Stimulated activated CD4-positive, alpha-beta T cell treated with anti-CD3 and anti-CD28 coated beads, TNF-alpha, amount 100 ng/mL, for 24 hours (primary cell): Measurements from ENCODE around the gene EPHB2.
"Not testable (repeated sequence)": the region's sequence is repeated elsewhere in the genome, so short reads cannot be mapped to it uniquely, and the experiment has no call there.

ENCODE experiments used
- DNase-seq, 3 experiments: peaks; one replicate each; pipeline ENCODE4 v3.0.0-alpha.2; 2020; ENCODE audit warnings: low read depth in 3 of 3

EPHB2 gene

DNA sequence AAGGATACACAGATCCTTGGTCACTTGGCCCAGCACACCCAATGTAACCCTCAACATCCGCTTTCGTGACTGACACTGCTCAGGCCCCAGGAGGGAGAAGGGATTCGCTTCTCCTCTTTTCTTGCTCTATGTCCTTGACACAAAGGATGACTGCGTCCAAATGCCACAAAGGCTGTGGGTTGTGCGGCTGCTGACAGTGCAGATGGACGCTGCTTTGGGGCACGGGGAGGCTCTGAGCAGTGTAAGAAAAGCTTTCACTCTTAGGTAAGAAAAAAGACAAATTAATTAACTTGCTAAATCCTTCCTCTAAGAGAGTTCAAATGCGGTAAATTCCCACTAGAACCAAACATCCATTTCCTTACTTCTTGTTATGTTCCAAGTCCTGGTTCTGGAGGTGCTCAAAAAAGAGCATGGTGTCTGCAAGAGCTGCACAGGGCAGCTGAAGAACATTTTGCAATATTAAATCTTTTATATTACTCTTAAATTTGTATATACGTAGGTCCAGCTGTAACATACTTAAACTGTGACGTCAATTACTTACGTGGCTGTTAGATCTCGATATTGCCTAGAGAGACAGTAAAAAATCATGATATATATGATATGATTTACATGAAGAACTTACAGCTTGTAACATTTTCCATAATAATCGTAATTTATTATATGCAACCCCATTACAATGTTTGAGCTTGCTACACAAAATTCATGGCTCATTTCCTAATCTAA is 19.4 kb upstream of the EPHB2 start:
- DNase-seq = no peak

DNA sequence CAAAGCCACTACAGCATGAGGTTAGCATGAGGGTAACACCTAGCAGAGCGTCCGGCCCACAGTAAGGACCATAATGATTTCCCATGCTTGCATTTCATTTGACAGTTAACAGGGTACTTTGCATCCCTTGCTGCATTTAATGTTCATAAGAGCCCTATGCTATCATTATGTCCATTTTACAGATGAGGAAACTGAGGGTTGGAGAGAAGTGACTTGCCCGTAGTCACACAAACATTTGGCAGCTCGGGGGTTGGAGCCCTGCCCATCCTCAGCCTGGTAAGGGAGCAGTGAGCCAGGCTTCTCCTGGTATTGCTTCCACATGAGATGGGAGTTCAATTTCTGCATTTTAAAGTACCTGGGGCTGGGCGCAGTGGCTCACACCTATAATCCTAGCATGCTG is 16.5 kb upstream of the EPHB2 start:
- no peak for DNase-seq

DNA sequence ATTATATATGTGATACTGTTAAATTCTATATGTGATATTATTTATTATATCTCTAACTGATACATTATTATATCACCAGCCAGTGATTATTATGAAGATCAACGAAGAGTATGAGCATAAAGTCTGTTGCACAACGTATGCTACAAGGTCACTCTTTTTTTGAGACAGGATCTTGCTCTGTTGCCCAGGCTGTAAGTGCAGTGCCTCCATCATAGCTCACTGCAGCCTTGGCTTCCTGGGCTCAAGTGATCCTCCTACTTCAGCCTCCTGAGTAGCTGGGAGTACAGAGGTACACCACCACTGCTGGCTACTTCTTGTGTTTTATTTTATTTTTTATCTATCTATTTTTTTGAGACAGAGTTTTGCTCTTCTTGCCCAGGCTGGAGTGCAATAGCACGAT is 14.0 kb upstream of the EPHB2 start:
- no peak for DNase-seq

DNA sequence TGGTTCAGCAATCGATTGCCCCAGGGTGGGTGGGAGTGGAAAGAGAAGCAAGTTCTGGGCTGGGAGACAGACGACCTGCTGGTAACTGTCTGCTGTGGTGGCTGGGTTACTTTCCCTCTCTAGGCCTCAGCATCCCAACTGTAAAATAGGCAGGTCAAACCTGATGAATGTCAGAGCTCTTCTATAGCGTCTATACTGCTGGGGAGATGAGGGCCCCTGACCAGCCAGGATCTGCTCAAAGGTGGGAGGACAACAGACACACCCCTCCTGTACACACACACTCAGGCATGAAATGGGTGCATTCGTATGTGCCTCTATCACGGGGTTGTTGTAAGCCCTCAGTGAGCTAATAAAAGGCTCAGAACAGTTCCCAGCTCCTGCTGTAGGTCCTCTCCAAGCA is 12.7 kb upstream of the EPHB2 start:
- no peak for DNase-seq

DNA sequence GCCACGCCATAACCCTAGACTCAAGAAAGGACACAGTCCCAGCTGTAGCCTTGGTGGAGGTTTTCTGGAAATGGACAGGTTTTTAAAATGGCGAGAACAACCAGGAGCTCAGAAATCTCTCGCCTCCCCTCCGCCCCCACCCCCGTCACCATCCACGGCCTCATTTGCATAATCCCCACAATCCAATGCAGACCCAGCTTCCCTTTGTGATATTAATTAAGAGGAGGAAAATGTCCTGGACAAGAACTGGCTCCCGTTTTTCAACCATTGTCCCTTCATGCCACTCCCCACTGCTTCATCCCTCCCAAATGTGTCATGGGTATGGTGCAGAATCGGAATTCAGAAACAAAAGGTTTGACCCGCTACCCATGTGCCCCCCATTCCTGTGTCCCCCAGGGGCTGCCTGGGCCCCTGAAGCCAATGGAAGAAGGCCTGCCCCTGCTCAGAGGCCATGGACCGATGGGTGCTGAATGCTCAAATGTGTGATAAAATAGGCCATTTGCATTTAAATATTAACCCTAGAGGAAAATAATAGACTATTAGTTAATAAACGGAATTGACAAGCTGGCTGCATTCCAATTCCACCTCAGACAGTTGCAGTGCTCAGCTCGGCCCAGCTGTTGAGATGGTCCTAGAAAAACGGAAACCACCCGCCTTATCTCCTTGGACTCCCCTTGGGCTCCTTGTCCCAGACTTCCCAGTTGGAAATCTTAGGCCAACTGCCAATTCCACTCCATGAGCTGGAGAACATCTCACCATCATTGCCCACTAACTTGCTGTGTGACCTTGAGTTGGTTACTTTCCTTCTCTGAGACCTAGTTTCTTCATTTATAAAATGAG is 10.7 kb upstream of the EPHB2 start:
- no peak for DNase-seq

DNA sequence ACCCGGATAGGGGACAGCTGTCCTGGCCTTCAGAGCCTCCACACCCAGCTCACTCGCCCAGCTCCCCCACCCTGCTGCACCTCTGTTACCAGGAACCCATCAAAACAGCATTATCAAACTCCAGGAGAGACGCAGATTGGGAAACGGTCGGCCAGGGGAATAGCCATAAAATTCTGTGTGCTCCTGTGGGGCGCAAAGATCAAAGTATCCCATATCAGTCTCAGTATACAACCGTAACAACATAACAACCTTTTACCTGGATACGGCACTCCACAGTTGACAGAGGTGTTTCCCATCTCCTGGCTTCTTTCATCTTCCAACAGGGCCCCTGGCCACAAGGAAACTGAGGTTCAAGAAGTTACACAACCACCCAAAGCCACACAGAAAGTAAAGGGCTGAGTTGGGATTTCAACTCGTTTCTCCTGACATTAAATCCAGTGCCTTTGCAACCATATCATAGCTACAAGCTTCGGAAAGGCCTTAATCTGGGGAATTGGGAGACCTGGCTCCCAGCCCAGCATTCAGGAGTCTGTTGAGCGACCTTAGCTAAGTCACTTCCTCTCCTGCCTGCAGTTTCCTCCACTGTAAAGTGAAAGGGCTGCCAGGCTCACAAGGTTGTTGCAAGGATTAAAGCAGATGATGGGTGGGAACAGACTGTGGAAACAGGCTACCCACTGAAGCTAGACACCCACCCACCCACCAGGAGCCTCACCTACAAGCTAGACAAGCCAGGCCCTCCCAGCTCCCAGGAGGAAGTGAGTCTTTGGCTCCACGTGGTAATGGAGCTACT is 8.1 kb upstream of the EPHB2 start:
- no peak for DNase-seq

DNA sequence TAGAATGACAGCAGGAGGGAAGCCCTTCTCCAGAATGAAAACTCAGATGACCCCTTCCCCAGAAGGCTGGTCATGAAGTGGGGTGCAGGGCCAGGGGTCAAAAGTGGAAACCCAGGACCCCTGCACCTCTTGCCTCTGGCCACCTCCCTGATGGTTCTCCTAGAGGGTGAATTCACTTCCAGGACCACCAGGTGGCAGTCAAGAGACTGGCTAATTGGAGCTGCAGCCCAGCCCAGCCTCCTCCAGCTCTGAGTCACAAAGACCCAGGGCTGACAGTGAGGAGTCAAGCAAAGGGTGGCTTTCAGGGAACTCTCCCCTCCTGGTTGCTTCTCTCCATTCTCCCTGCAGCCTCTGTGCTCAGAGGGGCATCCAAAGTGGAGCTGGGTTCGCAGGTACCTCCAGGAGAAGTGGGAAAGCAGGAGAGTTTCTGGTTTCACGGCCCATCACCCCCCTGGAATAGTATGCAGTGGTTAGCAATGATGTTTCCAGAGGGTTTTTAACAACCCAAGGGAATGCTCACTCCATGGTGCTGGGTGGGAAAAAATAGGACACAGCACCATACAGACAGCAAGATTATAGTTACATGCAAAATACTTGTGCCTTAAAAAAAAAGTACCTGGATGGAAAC is 6.1 kb upstream of the EPHB2 start:
- peak; percentile 64 to 78 (median 76) for DNase-seq

DNA sequence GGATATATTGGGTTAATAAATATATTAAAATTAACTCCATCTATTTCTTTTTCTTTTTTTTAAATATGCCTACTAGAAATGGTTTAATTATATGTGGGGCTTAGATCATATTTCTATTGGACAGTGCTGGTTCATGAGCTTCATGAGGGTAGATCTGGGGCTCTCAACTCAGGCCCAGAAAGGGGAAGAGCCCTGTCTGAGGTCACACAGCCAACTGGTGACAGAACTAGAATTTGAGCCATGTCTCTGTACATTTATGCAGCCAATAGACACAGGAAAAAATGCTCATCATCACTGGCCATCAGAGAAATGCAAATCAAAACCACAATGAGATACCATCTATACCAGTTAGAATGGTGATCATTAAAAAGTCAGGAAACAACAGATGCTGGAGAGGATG is 5.1 kb upstream of the EPHB2 start:
- no peak for DNase-seq

DNA sequence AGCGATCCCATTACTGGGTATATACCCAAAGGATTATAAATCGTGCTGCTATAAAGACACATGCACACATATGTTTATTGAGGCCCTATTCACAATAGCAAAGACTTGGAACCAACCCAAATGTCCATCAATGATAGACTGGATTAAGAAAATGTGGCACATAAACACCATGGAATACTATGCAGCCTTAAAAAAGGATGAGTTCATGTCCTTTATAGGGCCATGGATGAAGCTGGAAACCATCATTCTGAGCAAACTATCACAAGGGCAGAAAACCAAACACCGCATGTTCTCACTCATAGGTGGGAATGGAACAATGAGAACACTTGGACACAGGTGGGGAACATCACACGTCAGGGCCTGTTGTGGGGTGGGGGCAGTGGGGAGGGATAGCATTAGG is 4.5 kb upstream of the EPHB2 start:
- DNase-seq = not testable (repeated sequence)

DNA sequence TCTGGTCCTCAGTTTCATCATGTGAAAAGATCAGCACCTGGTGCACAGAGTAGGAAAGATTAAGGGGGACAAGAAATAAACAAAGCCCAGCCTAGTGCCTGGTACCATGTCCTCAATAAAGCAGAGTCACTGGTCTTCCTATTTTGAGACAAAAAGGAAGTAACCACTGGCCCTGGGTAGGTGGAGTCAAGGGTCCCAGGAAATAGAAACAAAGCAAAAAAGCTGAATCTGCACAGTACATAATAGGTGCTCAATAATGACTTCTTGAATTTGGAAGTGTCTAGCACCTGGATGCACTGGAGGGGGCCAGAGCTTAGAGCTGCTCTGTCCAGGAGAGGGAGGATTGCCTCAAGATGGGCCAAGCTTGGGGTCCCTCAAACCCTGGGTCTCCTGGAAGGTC is 1.9 kb upstream of the EPHB2 start:
- DNase-seq = no peak

DNA sequence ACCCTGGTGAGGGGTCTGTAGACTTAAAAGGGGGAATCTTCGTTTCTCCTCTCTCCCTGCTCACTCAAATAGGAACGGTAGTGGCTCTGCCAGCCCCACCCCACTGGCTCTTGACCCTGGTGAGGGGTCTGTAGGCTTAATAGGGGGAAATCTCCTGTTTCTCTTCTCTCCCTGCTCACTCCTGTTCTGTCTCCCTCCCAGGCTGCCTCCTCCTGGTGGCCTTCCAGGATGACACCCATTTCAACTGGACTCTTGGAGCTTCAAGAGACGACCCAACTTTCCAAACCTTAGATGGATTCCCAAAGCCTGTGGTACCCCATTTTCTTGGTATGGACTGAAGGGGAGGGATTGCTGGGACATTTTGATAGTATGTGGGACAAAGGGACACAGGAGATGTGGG is 1.4 kb upstream of the EPHB2 start:
- DNase-seq = no peak

DNA sequence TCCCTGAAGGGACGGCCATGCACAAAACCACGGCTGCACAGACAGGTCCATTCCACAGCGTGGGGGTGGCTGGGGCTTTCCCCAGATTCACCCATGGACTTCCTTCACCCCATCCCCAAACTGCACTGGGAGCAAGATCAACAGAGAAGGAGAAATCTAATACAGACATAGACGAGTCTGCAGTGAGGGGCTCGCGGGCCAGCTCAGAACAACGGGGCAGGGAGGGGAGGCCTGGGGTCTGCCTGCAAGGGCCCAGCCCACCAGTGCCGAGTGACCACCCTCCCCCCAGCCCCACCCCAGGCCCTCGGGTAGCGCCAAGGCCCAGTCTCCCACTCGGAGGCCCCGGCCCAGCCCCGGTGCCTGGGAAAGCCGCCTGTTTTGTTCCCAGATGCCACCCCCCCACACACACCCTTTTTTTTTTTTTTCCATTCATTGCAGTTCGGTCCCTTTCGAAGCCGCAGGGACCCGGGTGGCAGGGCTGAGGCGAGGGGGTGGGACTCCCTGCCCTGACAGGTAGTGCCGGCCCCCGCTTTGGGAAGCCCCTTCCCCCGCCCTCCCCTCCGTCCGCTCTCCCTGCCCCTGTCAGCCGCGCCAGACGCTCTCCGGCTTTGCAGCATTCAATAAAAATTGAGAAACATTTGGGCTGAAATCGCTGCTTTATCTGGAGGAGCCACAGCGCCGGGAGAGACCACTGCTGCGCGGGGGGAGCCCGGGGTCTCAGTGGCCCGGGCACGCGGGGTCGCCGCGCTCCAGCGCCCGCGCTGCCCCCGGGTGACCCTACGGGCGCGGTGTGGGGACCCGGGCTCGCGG is 543 bp upstream of the EPHB2 start:
- peak in 2 of 3 experiments; percentile 6 to 31 for DNase-seq

DNA sequence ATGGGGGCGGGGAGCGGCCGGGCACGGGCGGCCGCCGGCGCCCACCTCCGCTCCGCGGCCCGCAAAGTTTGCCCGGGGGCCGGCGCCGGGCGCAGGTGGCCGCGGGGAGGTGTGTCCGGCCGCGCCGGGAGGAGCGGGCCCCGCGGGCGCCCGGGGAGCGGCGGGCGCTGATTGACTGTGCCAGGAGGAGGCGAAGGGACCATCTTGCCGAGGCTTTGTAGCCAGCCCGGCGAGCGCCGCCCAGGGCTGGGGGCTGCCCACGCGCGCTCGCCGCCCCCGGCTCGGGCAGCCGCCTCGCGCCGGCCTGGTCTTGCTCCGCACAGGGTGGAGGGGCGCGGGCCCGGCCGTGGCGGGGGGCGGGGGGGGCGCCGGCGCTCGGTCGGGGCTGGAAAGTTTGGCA is 432 bp downstream of the EPHB2 start:
- no peak for DNase-seq

DNA sequence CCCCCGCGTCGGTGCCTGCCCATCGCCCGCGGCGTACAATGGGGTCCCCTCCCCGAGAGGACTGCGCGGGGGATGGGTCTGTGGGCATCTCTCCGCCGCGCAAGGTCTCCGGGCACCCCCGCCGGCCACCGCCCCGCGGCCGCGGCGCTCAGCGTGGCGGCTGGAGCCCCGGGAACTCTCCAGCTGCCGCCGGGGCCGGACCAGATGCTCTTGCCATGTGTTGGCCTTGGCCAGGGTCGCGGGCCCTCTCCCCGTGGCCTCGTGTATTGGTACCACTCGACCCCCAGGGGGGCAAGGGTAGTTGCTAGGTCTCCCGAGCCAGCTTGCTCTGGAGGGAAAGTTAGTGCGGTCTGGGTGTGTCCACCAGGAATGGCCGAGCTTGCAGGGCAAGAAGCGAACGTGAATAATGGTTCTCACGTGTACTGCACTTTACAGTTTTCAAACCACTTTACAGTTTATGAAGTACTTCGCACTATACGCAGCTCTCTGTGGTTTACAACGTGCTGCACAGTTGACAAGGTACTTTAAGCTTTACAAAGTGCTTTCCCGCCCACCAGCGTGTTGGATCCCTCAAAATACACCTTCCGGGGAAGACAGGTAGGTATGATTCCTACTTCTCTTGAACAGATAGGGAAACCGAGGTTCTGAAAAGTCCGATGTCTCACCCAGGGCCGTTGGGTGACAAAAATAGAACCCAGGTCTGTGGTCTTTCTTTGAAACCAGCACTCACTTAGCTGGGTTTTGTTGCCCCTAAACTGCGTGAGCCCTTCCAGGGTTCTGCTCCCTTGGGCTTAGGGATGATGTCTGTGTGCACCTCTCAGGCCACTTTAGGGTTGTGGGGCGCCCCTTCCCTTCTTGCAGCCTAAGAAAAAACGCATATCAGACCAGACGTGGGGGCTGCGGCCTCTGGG is 1.2 kb downstream of the EPHB2 start:
- DNase-seq = no peak

DNA sequence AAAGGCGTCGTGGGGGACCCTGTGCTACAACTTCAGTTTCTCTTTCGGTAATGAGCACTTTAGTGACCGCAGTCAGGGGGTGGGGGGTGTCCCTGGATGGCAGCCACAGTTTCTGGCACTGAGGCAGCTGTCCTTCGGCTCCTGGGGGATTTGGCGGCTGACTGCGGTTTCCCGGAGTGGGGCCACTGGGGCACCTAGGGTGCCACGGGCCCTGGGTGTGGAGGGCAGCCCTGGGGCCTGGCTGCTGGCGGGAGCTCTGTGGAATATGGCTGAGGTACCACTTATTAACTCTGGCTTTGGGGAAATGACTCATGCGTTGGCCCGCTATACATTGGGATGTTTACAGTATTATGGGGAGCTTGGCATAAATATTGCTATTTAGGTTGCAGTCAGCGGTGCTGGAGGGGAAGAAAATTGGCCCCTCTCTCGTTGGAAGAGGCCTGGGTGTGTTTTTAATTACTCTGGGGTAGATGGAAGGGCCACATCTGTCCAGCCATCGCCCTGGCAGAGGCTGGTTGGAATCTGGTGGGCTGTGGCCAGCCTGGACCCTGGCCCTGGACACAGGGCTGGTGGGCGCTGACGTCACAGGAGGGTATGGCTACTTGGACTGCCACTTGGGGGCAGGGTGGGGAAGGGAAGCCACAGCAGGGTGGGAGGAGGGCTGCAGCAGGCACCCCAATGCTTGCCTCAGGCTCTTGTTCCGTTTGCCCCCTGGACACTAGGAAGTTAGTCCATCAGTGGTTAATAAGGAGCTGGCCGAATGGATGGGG is 2.0 kb downstream of the EPHB2 start:
- DNase-seq = peak in 2 of 3 experiments; percentile 21 to 23

DNA sequence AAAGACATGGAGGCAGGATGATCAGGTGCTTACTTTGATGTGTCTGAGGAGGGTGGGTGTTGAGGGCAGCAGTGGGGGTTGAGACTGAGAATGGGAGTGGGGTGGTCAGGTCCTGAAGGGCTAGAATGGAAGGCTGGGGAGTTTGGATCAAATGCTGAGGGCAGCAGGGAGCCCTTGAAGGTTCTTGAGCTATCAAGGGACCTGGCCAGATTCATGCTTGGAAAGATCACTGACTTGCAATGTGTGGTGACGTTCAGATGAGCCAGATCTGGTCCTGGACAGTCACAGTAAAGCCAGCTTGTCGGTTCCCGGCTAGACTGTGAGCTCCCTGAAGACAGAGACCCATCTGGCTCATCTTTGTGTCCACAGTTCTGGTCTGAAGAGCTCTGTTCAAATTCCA is 3.8 kb downstream of the EPHB2 start:
- DNase-seq = no peak

DNA sequence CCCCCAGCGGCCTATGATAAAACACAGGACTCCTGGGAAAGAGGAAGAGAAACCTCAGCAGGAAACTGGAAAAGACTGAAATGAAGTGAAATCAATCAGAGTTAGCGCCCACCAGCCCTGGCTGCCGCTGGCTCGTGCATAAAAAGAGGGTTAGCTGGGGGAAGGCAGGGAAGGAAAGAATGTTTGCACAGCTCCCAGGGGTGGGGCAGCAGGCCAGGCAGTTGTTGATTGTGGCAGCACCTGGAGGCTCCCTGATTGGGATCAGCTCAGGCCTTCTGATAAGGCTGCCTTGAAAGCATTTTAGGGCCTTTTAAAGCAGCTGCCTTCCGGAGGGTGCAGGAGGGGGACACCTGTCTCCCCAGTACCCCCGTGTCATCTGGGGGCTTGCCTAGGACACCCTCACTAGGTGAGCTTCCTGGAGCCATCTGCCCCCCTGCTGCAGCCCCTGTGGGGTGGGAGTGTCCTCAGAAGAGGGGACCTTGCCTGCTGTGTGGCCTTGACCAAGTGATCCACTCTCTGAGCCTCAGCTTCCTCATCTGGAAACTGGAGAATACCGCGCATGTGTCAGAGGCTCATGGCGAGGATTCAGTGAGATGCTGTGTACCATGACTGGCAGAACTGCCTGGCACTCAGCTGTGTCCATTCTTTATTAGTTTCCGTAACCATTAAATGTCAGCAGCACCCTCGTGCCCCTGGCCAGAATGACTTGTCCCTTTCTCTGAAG is 6.6 kb downstream of the EPHB2 start:
- DNase-seq = no peak

DNA sequence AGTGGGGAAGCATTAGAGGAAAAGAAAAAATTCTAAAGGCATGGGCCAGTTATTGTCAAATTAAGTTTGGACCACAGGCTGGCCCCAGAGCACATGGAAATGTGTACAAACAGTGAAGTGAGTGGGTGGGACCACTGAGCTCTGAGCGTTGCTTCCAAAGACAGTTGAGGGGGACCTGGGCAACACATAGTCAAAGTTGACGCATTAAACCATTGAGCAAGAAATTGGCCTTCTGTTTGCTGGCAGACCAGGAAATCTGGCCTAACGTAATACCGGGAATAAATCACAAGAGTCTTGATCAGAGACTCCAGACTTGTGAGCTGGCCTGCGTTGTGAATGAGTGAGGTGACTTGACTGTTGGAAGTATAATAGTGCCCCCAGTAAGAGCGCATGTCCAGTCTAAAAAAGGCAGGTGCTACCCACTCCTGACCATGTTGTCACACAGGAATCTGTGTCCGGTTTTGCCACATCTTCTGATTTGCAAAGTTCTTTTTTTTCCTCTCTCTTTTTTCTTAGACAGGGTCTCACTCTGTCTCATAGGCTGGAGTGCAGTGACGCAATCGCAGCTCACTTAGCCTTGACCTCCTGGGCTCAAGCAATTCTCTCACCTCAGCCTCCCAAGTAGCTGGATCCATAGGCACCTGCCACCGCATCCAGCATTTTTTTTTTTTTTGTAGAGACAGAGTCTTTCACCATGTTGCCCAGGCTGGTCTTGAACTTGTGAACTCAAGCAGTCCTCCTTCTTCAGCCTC is 10.7 kb downstream of the EPHB2 start:
- DNase-seq = no peak
